ENCODE data around the gene NBR1. TPM values are rescaled to one million over a fixed set of nuclear protein-coding genes. Genes with fewer than 3 reads are reported as not detected.
"Not testable (repeated sequence)": the region's sequence is repeated elsewhere in the genome, so short reads cannot be mapped to it uniquely, and the experiment has no call there.

Gene NBR1
- total RNA-seq, 1 donor from 2014 or later = 58.9 TPM

DNA sequence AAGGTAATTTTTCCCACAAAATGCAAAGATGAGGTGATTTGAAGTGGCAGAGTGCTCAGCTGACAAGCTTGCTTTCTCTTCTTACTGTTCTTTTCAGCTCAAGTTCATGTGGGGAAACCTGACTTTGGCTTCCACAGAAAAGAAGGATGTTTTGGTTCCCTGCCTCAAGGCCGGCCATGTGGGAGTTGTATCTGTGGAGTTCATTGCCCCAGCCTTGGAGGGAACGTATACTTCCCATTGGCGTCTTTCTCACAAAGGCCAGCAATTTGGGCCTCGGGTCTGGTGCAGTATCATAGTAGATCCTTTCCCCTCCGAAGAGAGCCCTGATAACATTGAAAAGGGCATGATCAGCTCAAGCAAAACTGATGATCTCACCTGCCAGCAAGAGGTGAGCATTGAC lies 22.2 kb downstream of the NBR1 start:
- intact Hi-C loops (cut with DNase I) = no loop called here
- TF ChIP-seq POLR2A (IDR thresholded peaks at IDR 0.05) (no peak), POLR2AphosphoS5 (IDR thresholded peaks at IDR 0.05; ENCODE audit: insufficient read depth in 1 of 2, low read depth in 1 of 2) (no peak), CTCF (IDR thresholded peaks at IDR 0.05) (no peak)
- peaks cover 3 to 96% of the 10 kb centered on the region in 2 donors for H3K36me3 ChIP-seq

GRCh38 chr17:43199633-43200032 lies 28.6 kb downstream of the NBR1 start:
- Histone ChIP-seq H3K9me3 (no peaks in the 10 kb centered on the region), H3K27ac (no peak overlapping the region), H3K27me3 (no peaks in the 10 kb centered on the region), H3K4me3 (no peak overlapping the region), H3K36me3 (peaks cover 3 to 100% of the 10 kb centered on the region in 2 donors), H3K4me1 (no peaks in the 10 kb centered on the region)
- TF ChIP-seq POLR2A (IDR thresholded peaks at IDR 0.05) (no peak), POLR2AphosphoS5 (IDR thresholded peaks at IDR 0.05; ENCODE audit: insufficient read depth in 1 of 2, low read depth in 1 of 2) (no peak), CTCF (IDR thresholded peaks at IDR 0.05) (no peak)
- DNase-seq (ENCODE audit: extremely low spot score in 2 of 2) = no peak
- intact Hi-C loops (cut with DNase I) = no loop called here

More for the DNA sequence above, 22.2 kb downstream of the NBR1 start:
- Histone ChIP-seq H3K27ac (no peak overlapping the region), H3K27me3 (no peaks in the 10 kb centered on the region), H3K4me3 (no peak overlapping the region), H3K4me1 (no peaks in the 10 kb centered on the region), H3K9me3 (no peaks in the 10 kb centered on the region)
- DNase-seq (ENCODE audit: extremely low spot score in 2 of 2) = no peak

DNA sequence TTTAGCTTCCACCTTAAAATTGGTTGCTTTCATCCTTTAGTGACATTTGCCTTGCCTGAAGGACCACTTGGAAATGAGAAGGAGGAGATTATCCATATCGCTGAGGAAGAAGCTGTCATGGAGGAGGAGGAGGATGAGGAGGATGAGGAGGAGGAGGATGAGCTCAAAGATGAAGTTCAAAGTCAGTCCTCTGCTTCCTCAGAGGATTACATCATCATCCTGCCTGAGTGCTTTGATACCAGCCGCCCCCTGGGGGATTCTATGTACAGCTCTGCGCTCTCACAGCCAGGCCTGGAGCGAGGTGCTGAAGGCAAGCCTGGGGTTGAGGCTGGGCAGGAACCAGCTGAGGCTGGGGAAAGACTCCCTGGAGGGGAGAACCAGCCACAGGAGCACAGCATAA lies 29.1 kb downstream of the NBR1 start:
- H3K36me3 ChIP-seq = peaks cover 3 to 100% of the 10 kb centered on the region in 2 donors
- H3K9me3 ChIP-seq = no peaks in the 10 kb centered on the region
- intact Hi-C loops (cut with DNase I) = no loop called here
- H3K4me3 ChIP-seq = no peak overlapping the region
- no peak for DNase-seq (ENCODE audit: extremely low spot score in 2 of 2)
- H3K27me3 ChIP-seq = no peaks in the 10 kb centered on the region
- no peak overlapping the region for H3K27ac ChIP-seq
- H3K4me1 ChIP-seq = no peaks in the 10 kb centered on the region
- TF ChIP-seq POLR2A (IDR thresholded peaks at IDR 0.05) (no peak), POLR2AphosphoS5 (IDR thresholded peaks at IDR 0.05; ENCODE audit: insufficient read depth in 1 of 2, low read depth in 1 of 2) (no peak), CTCF (IDR thresholded peaks at IDR 0.05) (no peak)

GRCh38 chr17:43203013-43203412 lies 32.0 kb downstream of the NBR1 start:
- intact Hi-C loops (cut with DNase I); H3K4me1 ChIP-seq; H3K27me3 ChIP-seq; H3K9me3 ChIP-seq; DNase-seq (ENCODE audit: extremely low spot score in 2 of 2); H3K27ac ChIP-seq; H3K4me3 ChIP-seq: not testable (repeated sequence)
- peaks cover 0 to 88% of the 10 kb centered on the region in 2 donors for H3K36me3 ChIP-seq

DNA sequence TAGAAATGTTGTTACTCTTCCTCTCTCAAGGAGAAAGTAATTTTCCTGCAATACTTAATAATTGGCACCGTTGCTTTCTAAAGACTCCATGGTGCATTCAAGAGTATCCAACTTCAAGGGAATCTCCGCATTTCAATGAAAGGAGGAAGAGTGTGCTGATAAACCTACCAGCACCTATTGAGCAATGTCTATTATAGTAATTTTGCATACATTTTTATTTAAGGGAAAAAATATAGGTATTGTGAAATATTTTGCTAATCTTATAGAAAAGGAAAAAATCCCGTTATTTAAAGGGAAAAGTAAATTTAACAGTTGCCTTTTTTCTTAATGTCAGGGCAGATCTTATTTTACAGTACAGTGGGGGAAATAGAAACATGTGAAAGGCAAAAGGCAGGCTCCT lies 39.6 kb downstream of the NBR1 start:
- Histone ChIP-seq H3K27ac (peak overlapping the region; percentile 87), H3K4me3 (no peak overlapping the region), H3K9me3 (no peaks in the 10 kb centered on the region), H3K36me3 (peaks cover 0 to 27% of the 10 kb centered on the region in 2 donors), H3K27me3 (no peaks in the 10 kb centered on the region), H3K4me1 (peaks cover 23% of the 10 kb centered on the region)
- TF ChIP-seq CTCF (IDR thresholded peaks at IDR 0.05) = no peak
- DNase-seq (ENCODE audit: extremely low spot score in 2 of 2) = no peak
- intact Hi-C loops (cut with DNase I) = loop anchor here (10.0 kb wide), 1 partner anchor 124 kb away; no protein-coding TSS in a partner anchor

- no peak for TF ChIP-seq CTCF (IDR thresholded peaks at IDR 0.05)
- TF ChIP-seq POLR2AphosphoS5 (IDR thresholded peaks at IDR 0.05; ENCODE audit: insufficient read depth in 1 of 2, low read depth in 1 of 2) = no peak
- TF ChIP-seq POLR2A (IDR thresholded peaks at IDR 0.05) = no peak
- intact Hi-C loops (cut with DNase I) = loop anchor here (10.0 kb wide), 1 partner anchor 124 kb away; no protein-coding TSS in a partner anchor
- peaks cover 23% of the 10 kb centered on the region for H3K4me1 ChIP-seq
- DNase-seq (ENCODE audit: extremely low spot score in 2 of 2) = no peak
- peak overlapping the region; percentile 60 to 78 for H3K4me3 ChIP-seq
- no peaks in the 10 kb centered on the region for H3K27me3 ChIP-seq
- no peaks in the 10 kb centered on the region for H3K9me3 ChIP-seq
- peak overlapping the region; percentile 87 for H3K27ac ChIP-seq
- peaks cover 0 to 31% of the 10 kb centered on the region in 2 donors for H3K36me3 ChIP-seq
Measured at GRCh38 chr17:43211123-43211479, 40.1 kb downstream of the NBR1 start.

All from vagina (tissue), 2 donors.